Measurements from ENCODE around the gene MTHFR. TPM values are rescaled to one million over a fixed set of nuclear protein-coding genes. Genes with fewer than 3 reads are reported as not detected.

MTHFR gene
- polyA plus RNA-seq, 1 experiment, result 8.4 TPM

- no peak for TF ChIP-seq CTCF (IDR thresholded peaks at IDR 0.05; ENCODE audit: insufficient read depth, low read depth, low read length)
- DNase-seq (ENCODE audit: low read depth), result no peak
- ChIA-PET CTCF (no interaction called here), POLR2A (no interaction called here)
- H3K27me3 ChIP-seq (ENCODE audit: control insufficient read depth, insufficient read depth, low read length), result no peaks in the 10 kb centered on the region; the same call in 1 of the 2 replicates
- H3K4me3 ChIP-seq (ENCODE audit: low read depth, low read length), result no peak overlapping the region
- no peaks in the 10 kb centered on the region for H3K36me3 ChIP-seq (ENCODE audit: control insufficient read depth, insufficient read depth, low read length)
Measured at GRCh38 chr1:11778844-11779623, 26.7 kb downstream of the MTHFR start.

GRCh38 chr1:11778336-11778735 is 27.4 kb downstream of the MTHFR start:
- no peak for TF ChIP-seq CTCF (IDR thresholded peaks at IDR 0.05; ENCODE audit: insufficient read depth, low read depth, low read length)

GRCh38 chr1:11777658-11778322 is 28.0 kb downstream of the MTHFR start:
- H3K36me3 ChIP-seq (ENCODE audit: control insufficient read depth, insufficient read depth, low read length), result no peaks in the 10 kb centered on the region
- ChIA-PET POLR2A (no interaction called here), CTCF (no interaction called here)
- H3K27me3 ChIP-seq (ENCODE audit: control insufficient read depth, insufficient read depth, low read length), result no peaks in the 10 kb centered on the region; the same call in 1 of the 2 replicates
- no peak for TF ChIP-seq CTCF (IDR thresholded peaks at IDR 0.05; ENCODE audit: insufficient read depth, low read depth, low read length)
- no peak for DNase-seq (ENCODE audit: low read depth)
- no peak overlapping the region for H3K4me3 ChIP-seq (ENCODE audit: low read depth, low read length)

More at GRCh38 chr1:11778336-11778735, 27.4 kb downstream of the MTHFR start:
- ChIA-PET CTCF (no interaction called here), POLR2A (no interaction called here)
- DNase-seq (ENCODE audit: low read depth), result no peak
- H3K36me3 ChIP-seq (ENCODE audit: control insufficient read depth, insufficient read depth, low read length), result no peaks in the 10 kb centered on the region
- no peak overlapping the region for H3K4me3 ChIP-seq (ENCODE audit: low read depth, low read length)
- H3K27me3 ChIP-seq (ENCODE audit: control insufficient read depth, insufficient read depth, low read length), result no peaks in the 10 kb centered on the region; the same call in 1 of the 2 replicates

- H3K27me3 ChIP-seq (ENCODE audit: control insufficient read depth, insufficient read depth, low read length), result no peaks in the 10 kb centered on the region; the same call in 1 of the 2 replicates
- no peak for DNase-seq (ENCODE audit: low read depth)
- no peak for TF ChIP-seq CTCF (IDR thresholded peaks at IDR 0.05; ENCODE audit: insufficient read depth, low read depth, low read length)
- ChIA-PET POLR2A (no interaction called here), CTCF (interaction anchor here (1.1 kb wide), 1 partner anchor 11 kb away, joined by 3 read pairs; no protein-coding TSS in a partner anchor)
- H3K36me3 ChIP-seq (ENCODE audit: control insufficient read depth, insufficient read depth, low read length), result no peaks in the 10 kb centered on the region
- H3K4me3 ChIP-seq (ENCODE audit: low read depth, low read length), result no peak overlapping the region
Measured at GRCh38 chr1:11774753-11775152, 31.0 kb downstream of the MTHFR start.

GRCh38 chr1:11772458-11772857 is 33.3 kb downstream of the MTHFR start:
- Histone ChIP-seq H3K36me3 (ENCODE audit: control insufficient read depth, insufficient read depth, low read length) (no peaks in the 10 kb centered on the region), H3K4me3 (ENCODE audit: low read depth, low read length) (no peak overlapping the region), H3K27me3 (ENCODE audit: control insufficient read depth, insufficient read depth, low read length) (peaks cover 3% of the 10 kb centered on the region)
- ChIA-PET CTCF (interaction anchor here (1.0 to 2.1 kb wide), 2 partner anchors 11 to 13 kb away, joined by 3 to 6 read pairs; no protein-coding TSS in a partner anchor), POLR2A (no interaction called here)
- no peak for TF ChIP-seq CTCF (IDR thresholded peaks at IDR 0.05; ENCODE audit: insufficient read depth, low read depth, low read length)
- DNase-seq (ENCODE audit: low read depth), result no peak
